Caco-2 (cell line): ENCODE data around the gene PDE4DIP. TPM values are rescaled to one million over a fixed set of nuclear protein-coding genes. Genes with fewer than 3 reads are reported as not detected.
"Not testable (repeated sequence)": the region's sequence is repeated elsewhere in the genome, so short reads cannot be mapped to it uniquely, and the experiment has no call there.

Source experiments
- BruUV-seq: library from RNA; stranded (reverse); fragments of 400-500 nt; replicated peaks from 2 replicates; lab custom pipeline; 2021; lab: Mats Ljungman, UMichigan
- CTCF ChIA-PET: fragments of 300-600 bp; sonication (Branson Sonifier 250); formaldehyde crosslinking; loops from one replicate; lab custom pipeline; 2022; ENCODE audit warnings: antibody characterized with exemption; lab: Charles Lee
- POLR2A ChIA-PET: fragments of 300-600 bp; sonication (Branson Sonifier 250); formaldehyde crosslinking; loops from one replicate; lab custom pipeline; 2022; ENCODE audit warnings: antibody characterized with exemption; lab: Charles Lee
- DNase-seq, 2 experiments: peaks; one replicate each; pipeline versions ENCODE4 v3.0.0 to v3.0.0-alpha.2; 2020 to 2022
- H3K27me3 ChIP-seq: replicated peaks from 2 replicates; pipeline ENCODE4 v1.6.0; 2011; ENCODE audit warnings: low read length; ENCODE audit not compliant: control insufficient read depth, insufficient read depth
- H3K36me3 ChIP-seq: 2 replicates; pipeline ENCODE4 v1.5.1; 2011; ENCODE audit warnings: low read length; ENCODE audit not compliant: control insufficient read depth, insufficient read depth
- H3K4me1 ChIP-seq: fragments of 250-450 bp; sonication (Bioruptor Pico); 2 replicates; pipeline ENCODE4 v1.5.1; 2020; ENCODE audit warnings: mild to moderate bottlenecking
- H3K4me3 ChIP-seq: 2 replicates; pipeline ENCODE4 v1.5.1; 2011; ENCODE audit warnings: low read depth, mild to moderate bottlenecking, control low read depth, low read length
- H3K9me3 ChIP-seq: fragments of 250-450 bp; sonication (Bioruptor Pico); 2 replicates; pipeline ENCODE4 v1.5.1; 2020; ENCODE audit warnings: mild to moderate bottlenecking, moderate library complexity
- H3K27ac Mint-ChIP-seq: one replicate; pipeline ENCODE4 v1.8.0; 2022; ENCODE audit warnings: mixed read lengths; ENCODE audit not compliant: unreplicated experiment
- H3K27me3 Mint-ChIP-seq: one replicate; pipeline ENCODE4 v1.8.0; 2022; ENCODE audit warnings: mixed read lengths; ENCODE audit not compliant: insufficient read depth, unreplicated experiment
- H3K36me3 Mint-ChIP-seq: one replicate; pipeline ENCODE4 v1.8.0; 2022; ENCODE audit warnings: mild to moderate bottlenecking, mixed read lengths; ENCODE audit not compliant: insufficient read depth, unreplicated experiment
- H3K4me1 Mint-ChIP-seq: one replicate; pipeline ENCODE4 v1.8.0; 2022; ENCODE audit warnings: low read depth, mixed read lengths; ENCODE audit not compliant: unreplicated experiment
- H3K4me3 Mint-ChIP-seq: one replicate; pipeline ENCODE4 v1.8.0; 2022; ENCODE audit warnings: mild to moderate bottlenecking, moderate library complexity, mixed read lengths; ENCODE audit not compliant: unreplicated experiment
- H3K9me3 Mint-ChIP-seq: one replicate; pipeline ENCODE4 v1.8.0; 2022; ENCODE audit warnings: mixed read lengths; ENCODE audit not compliant: unreplicated experiment
- intact Hi-C: fragments of 100-400 bp; cut with micrococcal nuclease; formaldehyde crosslinking; loops from one replicate; pipeline ENCODE4 v1.10.0; 2022; ENCODE audit not compliant: unreplicated experiment
- total RNA-seq: library from RNA; stranded (reverse); gene quantifications from 2 replicates; pipeline ENCODE4 v1.2.3, GENCODE V29; 2022

PDE4DIP gene
- total RNA-seq, 1 experiment from 2014 or later, result 30.8 TPM

DNA sequence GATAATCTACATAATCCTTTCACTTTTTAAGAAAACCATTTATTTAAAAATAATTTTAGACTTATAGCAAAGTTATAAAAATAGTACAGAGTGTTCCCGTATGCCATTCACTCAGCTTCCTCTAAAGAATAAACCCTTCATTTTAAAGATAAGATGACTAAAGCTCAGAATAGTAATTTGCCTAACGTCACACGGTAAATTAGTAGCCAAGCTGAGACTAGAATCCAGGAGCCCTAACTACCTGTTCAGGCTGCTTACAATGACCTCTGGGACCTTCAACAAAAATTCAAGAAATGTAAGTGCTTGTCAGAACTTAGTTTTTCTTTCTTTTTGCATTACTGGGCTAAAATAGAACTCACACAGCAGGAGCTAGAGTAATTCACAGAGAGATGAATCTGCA is 56.5 kb downstream of the PDE4DIP start:
- H3K4me3 ChIP-seq, BruUV-seq, H3K27me3 ChIP-seq, DNase-seq, intact Hi-C loops, H3K36me3 ChIP-seq, H3K4me1 Mint-ChIP-seq, H3K9me3 ChIP-seq, CTCF ChIA-PET, H3K27ac Mint-ChIP-seq, H3K4me1 ChIP-seq, H3K27me3 Mint-ChIP-seq, H3K36me3 Mint-ChIP-seq, H3K9me3 Mint-ChIP-seq, POLR2A ChIA-PET, H3K4me3 Mint-ChIP-seq: not testable (repeated sequence)

DNA sequence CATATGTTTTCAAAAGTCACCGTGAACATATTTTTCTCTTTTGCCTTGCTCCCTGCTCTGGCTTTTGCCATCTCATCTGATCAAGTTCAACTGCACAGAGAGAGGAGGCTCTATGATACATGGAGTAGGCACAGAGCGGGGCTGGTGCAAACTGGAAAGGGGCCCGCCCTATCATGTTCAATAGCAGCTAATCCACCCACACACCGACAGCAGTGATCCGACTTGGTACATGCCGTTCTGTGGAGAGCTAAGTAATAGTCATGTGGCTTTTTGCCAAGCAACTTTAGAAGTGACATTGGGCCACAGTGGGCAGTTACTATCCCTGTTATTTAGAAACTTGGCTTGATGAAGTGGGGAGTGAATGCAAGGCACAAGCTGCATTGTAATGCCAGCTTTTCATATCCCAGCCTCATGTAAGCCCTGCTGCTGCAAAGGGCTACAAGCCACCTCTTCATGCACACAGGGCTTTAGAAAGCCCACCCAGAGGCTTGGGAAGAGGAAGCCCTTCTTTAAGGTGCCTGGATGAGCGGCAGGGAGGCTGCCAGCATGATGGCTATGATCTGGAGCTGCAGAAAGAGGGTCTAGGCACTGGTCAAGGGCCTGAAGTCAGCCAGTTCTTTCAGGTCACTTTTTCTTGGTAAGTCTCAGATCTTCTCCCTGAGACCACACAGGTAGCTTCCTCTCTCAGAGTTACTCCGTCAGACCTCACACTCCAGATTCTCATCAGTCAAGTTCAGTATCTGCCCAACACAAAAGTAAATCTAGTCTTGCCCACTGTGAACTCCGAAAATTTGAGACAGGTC is 57.1 kb downstream of the PDE4DIP start:
- H3K36me3 ChIP-seq, H3K27me3 Mint-ChIP-seq, BruUV-seq, CTCF ChIA-PET, intact Hi-C loops, H3K4me1 ChIP-seq, POLR2A ChIA-PET, DNase-seq, H3K27me3 ChIP-seq, H3K27ac Mint-ChIP-seq, H3K4me3 ChIP-seq, H3K4me3 Mint-ChIP-seq, H3K9me3 Mint-ChIP-seq, H3K36me3 Mint-ChIP-seq, H3K9me3 ChIP-seq, H3K4me1 Mint-ChIP-seq: not testable (repeated sequence)

DNA sequence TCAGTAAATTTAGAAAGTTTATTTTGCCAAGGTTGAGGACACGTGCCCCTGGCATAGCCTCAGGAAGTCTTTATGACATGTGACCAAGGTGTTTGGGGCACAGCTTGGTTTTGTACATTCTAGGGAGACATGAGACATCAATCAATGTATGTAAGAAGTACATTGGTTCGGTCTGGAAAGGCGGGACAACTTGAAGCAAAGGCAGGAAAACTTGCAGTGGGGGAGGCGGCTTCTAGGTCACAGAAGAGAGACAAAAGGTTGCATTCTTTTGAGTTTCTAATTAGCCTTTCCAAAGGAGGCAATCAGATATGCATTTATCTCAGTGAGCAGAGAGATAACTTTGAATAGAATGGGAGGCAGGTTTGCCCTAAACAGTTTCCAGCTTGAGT is 57.7 kb downstream of the PDE4DIP start:
- H3K27me3 Mint-ChIP-seq, H3K27ac Mint-ChIP-seq, H3K27me3 ChIP-seq, CTCF ChIA-PET, H3K36me3 ChIP-seq, H3K36me3 Mint-ChIP-seq, H3K4me3 Mint-ChIP-seq, DNase-seq, H3K9me3 Mint-ChIP-seq, H3K4me1 Mint-ChIP-seq, intact Hi-C loops, H3K4me3 ChIP-seq, POLR2A ChIA-PET, H3K9me3 ChIP-seq, BruUV-seq, H3K4me1 ChIP-seq: not testable (repeated sequence)

DNA sequence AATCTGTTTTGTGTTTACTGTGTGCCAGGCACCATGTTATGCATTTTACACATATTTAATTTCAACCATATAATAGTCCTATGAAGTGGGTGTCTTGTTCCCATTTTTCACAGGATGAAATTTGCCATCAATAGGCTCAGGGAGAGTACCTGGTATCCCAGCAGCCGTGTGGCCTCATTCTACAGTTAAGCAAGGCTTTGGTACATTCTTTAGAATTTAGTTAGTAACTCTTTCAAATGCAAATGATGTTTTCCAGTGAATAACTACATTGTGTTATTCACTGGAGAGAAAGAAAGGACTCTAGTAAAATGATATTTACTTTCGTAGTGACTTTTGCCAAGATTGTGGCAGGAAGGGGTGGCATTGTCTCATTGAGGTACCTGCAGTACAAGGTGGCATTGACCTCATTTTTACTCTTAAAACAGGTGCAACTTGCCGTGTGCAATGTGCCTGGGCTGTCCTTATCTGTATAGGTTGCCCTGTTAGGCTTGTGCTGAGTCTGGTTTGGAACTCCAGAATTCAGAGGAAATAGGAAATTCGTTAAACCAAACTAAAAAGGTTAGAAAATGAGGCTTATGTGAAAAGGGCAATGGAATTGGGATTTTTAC is 65.1 kb downstream of the PDE4DIP start:
- BruUV-seq, H3K4me3 Mint-ChIP-seq, H3K9me3 Mint-ChIP-seq: not testable (repeated sequence)

DNA sequence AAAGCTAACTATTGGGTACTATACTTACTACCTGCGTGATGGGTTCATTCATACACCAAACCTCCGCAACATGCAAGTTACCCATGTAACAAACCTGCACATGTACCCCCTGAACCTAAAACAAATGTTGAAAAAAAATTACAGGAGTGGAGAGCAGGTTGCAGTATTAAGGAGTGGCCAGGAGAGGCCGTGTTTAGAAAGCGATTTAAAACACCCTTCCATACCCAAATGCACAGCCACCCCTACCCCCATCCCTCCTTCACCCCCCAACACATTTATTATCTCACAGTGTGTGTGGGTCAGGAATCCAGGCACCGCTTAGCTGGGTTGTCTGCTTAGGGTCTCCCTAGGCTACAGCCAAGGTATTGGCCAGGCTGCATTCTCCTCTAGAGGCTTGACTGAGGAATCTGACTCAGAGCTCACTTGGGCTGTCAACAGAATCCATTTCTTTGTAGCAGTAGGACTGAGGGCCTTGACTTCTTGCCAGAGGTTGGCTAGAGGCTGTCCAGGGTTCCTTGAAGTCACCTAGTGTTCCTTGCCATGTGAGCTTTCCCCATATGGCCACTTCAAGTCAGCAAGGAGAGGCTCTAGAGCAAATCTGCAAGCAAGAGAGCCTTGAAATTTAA is 67.2 kb downstream of the PDE4DIP start:
- H3K27ac Mint-ChIP-seq, H3K9me3 Mint-ChIP-seq, H3K4me3 Mint-ChIP-seq, H3K4me1 ChIP-seq, BruUV-seq, H3K4me3 ChIP-seq, H3K27me3 ChIP-seq, DNase-seq, H3K36me3 ChIP-seq, POLR2A ChIA-PET, H3K27me3 Mint-ChIP-seq, H3K36me3 Mint-ChIP-seq, H3K4me1 Mint-ChIP-seq, H3K9me3 ChIP-seq, intact Hi-C loops, CTCF ChIA-PET: not testable (repeated sequence)

More for the DNA sequence above, 65.1 kb downstream of the PDE4DIP start:
- H3K4me1 ChIP-seq, H3K9me3 ChIP-seq, intact Hi-C loops, H3K4me1 Mint-ChIP-seq, H3K36me3 Mint-ChIP-seq, H3K27ac Mint-ChIP-seq, H3K4me3 ChIP-seq, DNase-seq, POLR2A ChIA-PET, CTCF ChIA-PET, H3K27me3 ChIP-seq, H3K27me3 Mint-ChIP-seq, H3K36me3 ChIP-seq: not testable (repeated sequence)

DNA sequence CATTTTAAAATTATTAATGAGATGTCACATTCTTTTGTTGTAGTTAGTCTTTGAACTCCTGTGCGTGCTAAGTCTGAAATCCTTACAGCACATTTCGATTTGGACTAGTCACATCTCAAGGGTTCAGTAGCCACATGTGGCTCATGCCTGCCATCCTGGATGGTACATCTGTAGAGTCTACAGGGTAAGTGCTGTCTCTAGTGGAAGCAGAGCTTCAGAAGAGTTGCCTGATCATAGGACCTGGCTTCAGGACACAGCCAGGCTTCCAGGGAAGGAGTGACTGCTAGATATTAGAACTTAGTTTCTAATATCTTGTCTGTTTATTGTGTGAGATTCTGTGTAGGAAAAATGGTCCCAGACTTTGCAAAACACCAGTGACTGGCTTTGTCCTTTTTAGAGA is 72.0 kb downstream of the PDE4DIP start:
- H3K36me3 Mint-ChIP-seq, H3K27me3 ChIP-seq, H3K27me3 Mint-ChIP-seq, H3K9me3 Mint-ChIP-seq, intact Hi-C loops, H3K9me3 ChIP-seq, H3K36me3 ChIP-seq, BruUV-seq, H3K4me1 ChIP-seq, H3K27ac Mint-ChIP-seq, POLR2A ChIA-PET, DNase-seq, CTCF ChIA-PET, H3K4me3 ChIP-seq, H3K4me3 Mint-ChIP-seq, H3K4me1 Mint-ChIP-seq: not testable (repeated sequence)
